Measurements from ENCODE around the gene CYS1.
"Not testable (repeated sequence)": the region's sequence is repeated elsewhere in the genome, so short reads cannot be mapped to it uniquely, and the experiment has no call there.

The CYS1 gene

DNA sequence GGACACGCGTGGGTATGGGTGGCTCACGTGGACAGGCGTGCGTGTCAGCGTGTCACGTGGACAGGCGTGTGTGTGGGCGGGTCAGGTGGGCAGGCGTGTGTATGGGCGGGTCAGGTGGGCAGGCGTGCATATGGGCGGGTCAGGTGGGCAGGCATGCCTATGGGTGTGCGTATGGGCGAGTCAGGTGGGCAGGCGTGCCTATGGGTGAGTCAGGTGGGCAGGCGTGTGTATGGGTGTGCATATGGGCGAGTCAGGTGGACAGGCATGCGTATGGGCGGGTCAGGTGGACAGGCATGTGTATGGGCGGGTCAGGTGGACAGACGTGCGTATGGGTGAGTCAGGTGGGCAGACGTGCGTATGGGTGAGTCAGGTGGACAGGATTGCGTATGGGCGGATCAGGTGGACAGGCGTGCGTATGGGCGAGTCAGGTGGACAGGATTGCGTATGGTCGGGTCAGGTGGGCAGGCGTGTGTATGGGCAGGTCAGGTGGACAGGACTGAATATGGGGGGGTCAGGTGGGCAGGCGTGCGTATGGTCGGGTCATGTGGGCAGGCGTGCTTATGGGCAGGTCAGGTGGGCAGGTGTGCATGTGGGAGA lies 67.7 kb downstream of the CYS1 start:
- not testable (repeated sequence) for H3K36me3 ChIP-seq (ENCODE audit: insufficient read depth, low read depth, low read length); H3K27me3 ChIP-seq (ENCODE audit: insufficient read depth, low read length); H3K27ac ChIP-seq (ENCODE audit: low read length); H3K9ac ChIP-seq (ENCODE audit: low read depth, low read length); H3K4me3 ChIP-seq (ENCODE audit: low read length); H3K4me1 ChIP-seq (ENCODE audit: insufficient read depth, low read length); H3K9me3 ChIP-seq (ENCODE audit: insufficient read depth, low read depth, low read length)

- not testable (repeated sequence) for H3K36me3 ChIP-seq (ENCODE audit: insufficient read depth, low read depth, low read length); H3K27ac ChIP-seq (ENCODE audit: low read length); H3K27me3 ChIP-seq (ENCODE audit: insufficient read depth, low read length); H3K9me3 ChIP-seq (ENCODE audit: insufficient read depth, low read depth, low read length); H3K4me3 ChIP-seq (ENCODE audit: low read length); H3K9ac ChIP-seq (ENCODE audit: low read depth, low read length); H3K4me1 ChIP-seq (ENCODE audit: insufficient read depth, low read length)
Measured at GRCh38 chr2:10011606-10012325, 68.4 kb downstream of the CYS1 start.

DNA sequence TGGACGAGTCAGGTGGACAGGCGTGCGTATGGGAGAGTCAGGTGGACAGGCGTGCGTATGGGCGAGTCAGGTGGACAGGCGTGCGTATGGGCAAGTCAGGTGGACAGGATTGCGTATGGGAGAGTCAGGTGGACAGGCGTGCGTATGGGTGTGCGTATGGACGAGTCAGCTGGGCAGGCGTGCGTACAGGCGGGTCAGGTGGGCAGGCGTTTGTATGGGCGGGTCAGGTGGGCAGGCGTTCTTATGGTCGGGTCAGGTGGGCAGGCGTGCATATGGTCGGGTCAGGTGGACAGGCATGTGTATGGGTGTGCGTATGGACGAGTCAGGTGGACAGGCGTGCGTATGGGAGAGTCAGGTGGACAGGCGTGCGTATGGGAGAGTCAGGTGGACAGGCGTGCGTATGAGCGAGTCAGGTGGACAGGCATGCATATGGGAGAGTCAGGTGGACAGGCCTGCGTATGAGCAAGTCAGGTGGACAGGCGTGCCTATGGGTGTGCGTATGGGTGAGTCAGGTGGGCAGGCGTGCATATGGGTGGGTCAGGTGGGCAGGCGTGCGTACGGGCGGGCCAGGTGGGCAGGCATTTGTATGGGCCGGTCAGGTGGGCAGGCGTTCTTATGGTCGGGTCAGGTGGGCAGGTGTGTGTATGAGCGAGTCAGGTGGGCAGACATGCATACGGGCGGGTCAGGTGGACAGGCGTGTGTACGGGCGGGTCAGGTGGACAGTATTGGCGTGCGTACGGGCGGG lies 69.2 kb downstream of the CYS1 start:
- H3K4me1 ChIP-seq (ENCODE audit: insufficient read depth, low read length), result not testable (repeated sequence)

GRCh38 chr2:10009811-10010781 lies 70.1 kb downstream of the CYS1 start:
- Histone ChIP-seq H3K27me3 (ENCODE audit: insufficient read depth, low read length) (no peaks in the 10 kb centered on the region), H3K27ac (ENCODE audit: low read length) (no peak overlapping the region), H3K9ac (ENCODE audit: low read depth, low read length) (no peak overlapping the region), H3K4me3 (ENCODE audit: low read length) (no peak overlapping the region), H3K9me3 (ENCODE audit: insufficient read depth, low read depth, low read length) (no peaks in the 10 kb centered on the region), H3K4me1 (ENCODE audit: insufficient read depth, low read length) (no peaks in the 10 kb centered on the region), H3K36me3 (ENCODE audit: insufficient read depth, low read depth, low read length) (no peaks in the 10 kb centered on the region)

More for the DNA sequence above, 69.2 kb downstream of the CYS1 start:
- H3K36me3 ChIP-seq (ENCODE audit: insufficient read depth, low read depth, low read length); H3K9me3 ChIP-seq (ENCODE audit: insufficient read depth, low read depth, low read length); H3K27me3 ChIP-seq (ENCODE audit: insufficient read depth, low read length); H3K4me3 ChIP-seq (ENCODE audit: low read length); H3K9ac ChIP-seq (ENCODE audit: low read depth, low read length); H3K27ac ChIP-seq (ENCODE audit: low read length): not testable (repeated sequence)

- H3K27ac ChIP-seq (ENCODE audit: low read length), result no peak overlapping the region
- H3K36me3 ChIP-seq (ENCODE audit: insufficient read depth, low read depth, low read length), result no peaks in the 10 kb centered on the region
Measured at GRCh38 chr2:10009271-10009810, 70.9 kb downstream of the CYS1 start.

DNA sequence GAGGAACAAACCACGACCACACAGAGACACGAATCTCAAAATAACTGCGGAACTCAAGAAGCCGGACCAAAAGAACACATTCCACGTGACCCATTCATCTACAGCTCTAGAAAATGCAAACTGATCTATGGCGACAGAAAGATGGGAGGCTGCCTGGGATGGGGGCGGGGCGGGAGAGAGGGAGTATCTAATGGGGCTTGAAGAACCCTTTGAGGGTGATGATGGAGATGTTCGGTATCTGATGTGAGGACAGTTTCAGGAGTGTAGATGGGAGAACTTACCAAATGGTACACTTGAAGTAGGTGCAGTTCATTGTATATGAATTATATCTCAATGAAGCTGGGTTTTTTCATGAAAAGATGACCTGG lies 71.4 kb downstream of the CYS1 start:
- Histone ChIP-seq H3K4me1 (ENCODE audit: insufficient read depth, low read length) (no peaks in the 10 kb centered on the region), H3K4me3 (ENCODE audit: low read length) (no peak overlapping the region), H3K9me3 (ENCODE audit: insufficient read depth, low read depth, low read length) (no peaks in the 10 kb centered on the region), H3K27ac (ENCODE audit: low read length) (no peak overlapping the region), H3K36me3 (ENCODE audit: insufficient read depth, low read depth, low read length) (no peaks in the 10 kb centered on the region), H3K9ac (ENCODE audit: low read depth, low read length) (no peak overlapping the region), H3K27me3 (ENCODE audit: insufficient read depth, low read length) (no peaks in the 10 kb centered on the region)

More at GRCh38 chr2:10009271-10009810, 70.9 kb downstream of the CYS1 start:
- Histone ChIP-seq H3K27me3 (ENCODE audit: insufficient read depth, low read length) (no peaks in the 10 kb centered on the region), H3K4me3 (ENCODE audit: low read length) (no peak overlapping the region), H3K9ac (ENCODE audit: low read depth, low read length) (no peak overlapping the region), H3K9me3 (ENCODE audit: insufficient read depth, low read depth, low read length) (no peaks in the 10 kb centered on the region), H3K4me1 (ENCODE audit: insufficient read depth, low read length) (no peaks in the 10 kb centered on the region)

DNA sequence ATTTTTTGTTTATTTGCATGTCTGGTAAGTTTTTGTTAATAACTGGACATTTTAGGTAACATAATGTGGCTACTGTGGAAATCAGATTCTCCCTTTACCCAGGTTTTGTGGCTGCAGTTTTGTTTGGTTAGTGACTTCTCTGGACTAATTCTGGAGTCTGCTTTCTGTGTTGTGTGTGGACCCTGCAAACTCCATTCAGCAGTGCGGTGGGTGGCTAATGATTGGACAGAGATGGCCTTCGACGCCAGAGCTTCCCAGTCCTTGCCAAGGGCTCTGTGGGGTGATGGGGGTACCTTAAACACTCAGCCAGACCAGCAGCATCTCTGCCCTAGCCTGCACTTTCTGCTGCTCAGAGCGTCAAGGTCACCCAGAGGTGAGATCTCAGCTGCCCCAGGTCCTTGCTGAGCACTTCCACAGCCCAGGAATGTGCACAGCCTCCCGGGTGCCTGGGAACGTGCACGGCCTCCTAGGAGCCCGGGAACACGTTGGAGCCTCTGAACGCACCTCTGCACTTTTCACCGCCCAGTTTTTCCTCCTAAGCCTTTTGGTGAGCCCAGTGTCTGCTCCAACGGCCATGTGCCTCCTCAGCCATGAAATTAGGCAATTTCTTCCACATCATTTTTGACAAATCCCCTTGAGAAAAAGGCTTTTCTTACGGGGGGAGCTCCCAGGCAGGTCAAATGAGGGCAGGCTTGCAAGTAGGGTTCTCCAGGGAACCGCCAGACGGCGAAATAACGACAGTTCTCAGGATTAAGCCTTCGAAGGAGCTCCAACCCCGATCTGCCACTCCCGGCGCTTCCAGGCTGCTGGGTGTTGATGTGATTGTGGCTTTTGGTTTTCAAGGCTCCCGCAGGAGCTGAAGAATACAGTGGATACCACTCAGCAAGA lies 72.0 kb downstream of the CYS1 start:
- Histone ChIP-seq H3K27me3 (ENCODE audit: insufficient read depth, low read length) (no peaks in the 10 kb centered on the region), H3K4me3 (ENCODE audit: low read length) (no peak overlapping the region), H3K4me1 (ENCODE audit: insufficient read depth, low read length) (no peaks in the 10 kb centered on the region), H3K36me3 (ENCODE audit: insufficient read depth, low read depth, low read length) (no peaks in the 10 kb centered on the region), H3K9ac (ENCODE audit: low read depth, low read length) (no peak overlapping the region), H3K27ac (ENCODE audit: low read length) (no peak overlapping the region), H3K9me3 (ENCODE audit: insufficient read depth, low read depth, low read length) (no peaks in the 10 kb centered on the region)

- Histone ChIP-seq H3K36me3 (ENCODE audit: insufficient read depth, low read depth, low read length) (no peaks in the 10 kb centered on the region), H3K9ac (ENCODE audit: low read depth, low read length) (no peak overlapping the region), H3K27ac (ENCODE audit: low read length) (no peak overlapping the region), H3K27me3 (ENCODE audit: insufficient read depth, low read length) (no peaks in the 10 kb centered on the region), H3K9me3 (ENCODE audit: insufficient read depth, low read depth, low read length) (no peaks in the 10 kb centered on the region), H3K4me1 (ENCODE audit: insufficient read depth, low read length) (no peaks in the 10 kb centered on the region), H3K4me3 (ENCODE audit: low read length) (no peak overlapping the region)
Measured at GRCh38 chr2:10007435-10007834, 72.8 kb downstream of the CYS1 start.

Measured in iPS-20b (cell line).